IMR-90 (cell line): Measurements from ENCODE around the gene CPTP. TPM values are rescaled to one million over a fixed set of nuclear protein-coding genes. Genes with fewer than 3 reads are reported as not detected.

Experiments
- ATAC-seq: fragments of 200-7000 bp; cut with Tn5 transposase; 2 replicates; pipeline ENCODE4 v1.9.1; 2020; ENCODE audit warnings: low read depth, mild to moderate bottlenecking, moderate library complexity
- BruUV-seq: library from RNA; stranded (reverse); fragments of 400-500 nt; replicated peaks from 2 replicates; lab custom pipeline; 2021; lab: Mats Ljungman, UMichigan
- CTCF ChIA-PET: fragments of 300-600 bp; formaldehyde crosslinking; extraction: SDS; loops from one replicate; lab custom pipeline; 2021; ENCODE audit warnings: antibody characterized with exemption; lab: Yijun Ruan, JAX
- POLR2A ChIA-PET: fragments of 300-600 bp; sonication (Branson Sonifier 250); formaldehyde crosslinking; loops from one replicate; lab custom pipeline; 2022; ENCODE audit warnings: antibody characterized with exemption; ENCODE audit not compliant: unreplicated experiment; lab: Charles Lee
- DNase-seq: peaks from one replicate; pipeline ENCODE4 v3.0.0; 2013
- H2AFZ ChIP-seq: replicated peaks from 2 replicates; pipeline ENCODE3; 2013; ENCODE audit warnings: low read length, mild to moderate bottlenecking; ENCODE audit not compliant: poor library complexity
- H2AK5ac ChIP-seq: 2 replicates; pipeline ENCODE4 v1.6.1; 2013; ENCODE audit warnings: low read depth, low read length, inconsistent platforms
- H2AK9ac ChIP-seq: replicated peaks from 2 replicates; pipeline ENCODE3; 2013; ENCODE audit warnings: mild to moderate bottlenecking, low read depth, low read length, moderate library complexity; ENCODE audit not compliant: poor library complexity
- H2BK120ac ChIP-seq: 2 replicates; pipeline ENCODE4 v1.6.1; 2013; ENCODE audit warnings: low read depth, low read length, inconsistent platforms
- H2BK15ac ChIP-seq: 3 replicates; pipeline ENCODE4 v1.6.1; 2013; ENCODE audit warnings: low read depth, low read length, inconsistent platforms
- H2BK20ac ChIP-seq: 2 replicates; pipeline ENCODE4 v1.6.1; 2013; ENCODE audit warnings: low read depth, mild to moderate bottlenecking, inconsistent platforms, low read length, moderate library complexity
- H2BK5ac ChIP-seq: 2 replicates; pipeline ENCODE4 v1.6.1; 2013; ENCODE audit warnings: mild to moderate bottlenecking, low read depth, low read length, inconsistent platforms; ENCODE audit not compliant: poor library complexity, severe bottlenecking
- H3K14ac ChIP-seq: replicated peaks from 2 replicates; pipeline ENCODE4 v1.6.1; 2013; ENCODE audit warnings: low read depth, low read length, inconsistent platforms
- H3K18ac ChIP-seq: 2 replicates; pipeline ENCODE4 v1.6.1; 2013; ENCODE audit warnings: low read depth, low read length, control low read depth
- H3K23ac ChIP-seq: 2 replicates; pipeline ENCODE4 v1.6.1; 2013; ENCODE audit warnings: low read depth, low read length, inconsistent platforms
- H3K27ac ChIP-seq: 2 replicates; pipeline ENCODE4 v1.5.1; 2013; ENCODE audit warnings: mild to moderate bottlenecking, control low read depth, low read length; ENCODE audit not compliant: insufficient read depth
- H3K27me3 ChIP-seq: 2 replicates; pipeline ENCODE4 v1.6.1; 2013; ENCODE audit warnings: low read length; ENCODE audit not compliant: control insufficient read depth, insufficient read depth
- H3K36me3 ChIP-seq: 2 replicates; pipeline ENCODE4 v1.6.1; 2013; ENCODE audit warnings: low read length, mixed read lengths; ENCODE audit not compliant: control insufficient read depth, insufficient read depth
- H3K4ac ChIP-seq: 2 replicates; pipeline ENCODE4 v1.6.1; 2013; ENCODE audit warnings: low read depth, low read length, inconsistent platforms
- H3K4me1 ChIP-seq: 2 replicates; pipeline ENCODE4 v1.6.1; 2013; ENCODE audit warnings: low read length, mixed read lengths; ENCODE audit not compliant: control insufficient read depth, insufficient read depth
- H3K4me2 ChIP-seq: 2 replicates; pipeline ENCODE4 v1.6.1; 2013; ENCODE audit warnings: low read depth, mild to moderate bottlenecking, control low read depth, low read length, moderate library complexity
- H3K4me3 ChIP-seq: 2 replicates; pipeline ENCODE4 v1.5.1; 2013; ENCODE audit warnings: low read depth, mild to moderate bottlenecking, control low read depth, low read length, moderate library complexity; ENCODE audit not compliant: insufficient read depth
- H3K56ac ChIP-seq: 2 replicates; pipeline ENCODE4 v1.6.1; 2013; ENCODE audit warnings: low read length, inconsistent platforms; ENCODE audit not compliant: insufficient read depth; ENCODE audit errors: extremely low read depth
- H3K79me1 ChIP-seq, 2 experiments: 2 replicates each; pipeline ENCODE4 v1.6.1; 2013; ENCODE audit warnings: low read length in 2 of 2, inconsistent platforms in 1 of 2, low read depth in 1 of 2
- H3K9ac ChIP-seq: 2 replicates; pipeline ENCODE4 v1.6.1; 2013; ENCODE audit warnings: low read depth, low read length, control low read depth
- H3K9me1 ChIP-seq: 2 replicates; pipeline ENCODE4 v1.6.1; 2013; ENCODE audit warnings: low read length, inconsistent platforms; ENCODE audit not compliant: insufficient read depth
- H3K9me3 ChIP-seq: 2 replicates; pipeline ENCODE4 v1.6.1; 2013; ENCODE audit warnings: low read length; ENCODE audit not compliant: control insufficient read depth, insufficient read depth
- H4K20me1 ChIP-seq: 2 replicates; pipeline ENCODE4 v1.6.1; 2013; ENCODE audit warnings: low read length, inconsistent platforms; ENCODE audit not compliant: insufficient read depth
- H4K5ac ChIP-seq: 2 replicates; pipeline ENCODE4 v1.6.1; 2013; ENCODE audit warnings: mild to moderate bottlenecking, low read depth, low read length, control low read depth
- H4K8ac ChIP-seq, 2 experiments: 2 replicates each; pipeline ENCODE4 v1.6.1; 2013; ENCODE audit warnings: low read depth in 2 of 2, low read length in 2 of 2, control low read depth in 1 of 2, inconsistent platforms in 1 of 2
- H4K91ac ChIP-seq: 2 replicates; pipeline ENCODE4 v1.6.1; 2013; ENCODE audit warnings: low read depth, low read length, inconsistent platforms; ENCODE audit not compliant: insufficient read depth
- CEBPB ChIP-seq: IDR thresholded peaks from 2 replicates; pipeline ENCODE4 v1.6.1; 2012; ENCODE audit warnings: low read depth, low read length, improper control_type of control experiment
- CHD1 ChIP-seq: IDR thresholded peaks from 2 replicates; pipeline ENCODE4 v1.6.1; 2012; ENCODE audit warnings: low read depth, low read length, improper control_type of control experiment
- CTCF ChIP-seq: conservative IDR thresholded peaks from 2 replicates; pipeline ENCODE4 v1.5.1; 2012; ENCODE audit warnings: mild to moderate bottlenecking, low read depth, low read length, improper control_type of control experiment
- ELK1 ChIP-seq: fragments of 150-350 bp; IDR thresholded peaks from 2 replicates; pipeline ENCODE4 v1.6.1; 2016; ENCODE audit warnings: low read depth, mild to moderate bottlenecking, low read length, moderate library complexity, borderline replicate concordance
- FOS ChIP-seq: fragments of 150-350 bp; IDR thresholded peaks from 2 replicates; pipeline ENCODE4 v1.6.1; 2016; ENCODE audit warnings: low read depth, low read length
- MAFK ChIP-seq: IDR thresholded peaks from 2 replicates; pipeline ENCODE4 v1.6.1; 2012; ENCODE audit warnings: low read depth, low read length, improper control_type of control experiment
- MAZ ChIP-seq: IDR thresholded peaks from 2 replicates; pipeline ENCODE4 v1.6.1; 2012; ENCODE audit warnings: low read depth, mild to moderate bottlenecking, low read length, improper control_type of control experiment, moderate library complexity, borderline replicate concordance
- MXI1 ChIP-seq: IDR thresholded peaks from 2 replicates; pipeline ENCODE4 v1.6.1; 2012; ENCODE audit warnings: low read depth, mild to moderate bottlenecking, low read length, moderate library complexity, borderline replicate concordance
- NFE2L2 ChIP-seq: fragments of 150-350 bp; IDR thresholded peaks from 2 replicates; pipeline ENCODE4 v1.6.1; 2016; ENCODE audit warnings: low read depth, mild to moderate bottlenecking, low read length
- POLR2A ChIP-seq: IDR thresholded peaks from 2 replicates; pipeline ENCODE4 v1.6.1; 2012; ENCODE audit warnings: mild to moderate bottlenecking, low read depth, low read length
- RAD21 ChIP-seq: IDR thresholded peaks from 2 replicates; pipeline ENCODE4 v1.6.1; 2012; ENCODE audit warnings: low read length, improper control_type of control experiment
- RCOR1 ChIP-seq: IDR thresholded peaks from 2 replicates; pipeline ENCODE4 v1.6.1; 2012; ENCODE audit warnings: mild to moderate bottlenecking, low read length, improper control_type of control experiment; ENCODE audit not compliant: insufficient replicate concordance
- RFX5 ChIP-seq: IDR thresholded peaks from 2 replicates; pipeline ENCODE4 v1.8.0; 2012; ENCODE audit warnings: low read depth, mild to moderate bottlenecking, low read length, moderate library complexity
- SMC3 ChIP-seq: fragments of 150-350 bp; IDR thresholded peaks from 2 replicates; pipeline ENCODE4 v1.6.1; 2016; ENCODE audit warnings: low read depth, mild to moderate bottlenecking, antibody characterized with exemption, low read length, moderate library complexity
- WGBS, 2 experiments: methylation state at CpG; one replicate each; pipeline versions ENCODE4 v1.1.5 to v1.1.7; 2013; ENCODE audit warnings: missing lambda C conversion rate in 2 of 2; ENCODE audit not compliant: insufficient read length in 1 of 2; ENCODE audit errors: extremely low coverage in 2 of 2; 5-methylcytosine and 5-hydroxymethylcytosine counted together
- dilution Hi-C: fragments of 300-500 bp; cut with HindIII; formaldehyde crosslinking; loops from one replicate; pipeline ENCODE4 v1.14.3; 2018; ENCODE audit warnings: low sequenced_read_pairs; ENCODE audit not compliant: unreplicated experiment
- in situ Hi-C: fragments of 300-500 bp; cut with MboI; formaldehyde crosslinking; loops from 3 replicates; pipeline ENCODE4 v1.14.3; 2019; ENCODE audit warnings: low sequenced_read_pairs, inconsistent platforms, mixed read lengths
- intact Hi-C: fragments of 100-400 bp; cut with micrococcal nuclease; formaldehyde crosslinking; loops from 2 replicates; pipeline ENCODE4 v1.10.0; 2022
- polyA plus RNA-seq, 3 experiments: library from polyadenylated mRNA; depleted of rRNA; stranded (reverse); fragments of >200 nt; gene quantifications; 2 replicates each; pipeline ENCODE4 v1.2.3, GENCODE V29; 2012; ENCODE audit warnings: low replicate concordance in 1 of 3
- total RNA-seq: library from RNA; depleted of rRNA; stranded (reverse); fragments of >200 nt; gene quantifications from 2 replicates; pipeline ENCODE4 v1.2.3, GENCODE V29; 2012

The CPTP gene
- total and polyA plus RNA-seq, 2 of the 4 experiments (the other 2 are of a cell fraction): 2.7 to 12.1 TPM

DNA sequence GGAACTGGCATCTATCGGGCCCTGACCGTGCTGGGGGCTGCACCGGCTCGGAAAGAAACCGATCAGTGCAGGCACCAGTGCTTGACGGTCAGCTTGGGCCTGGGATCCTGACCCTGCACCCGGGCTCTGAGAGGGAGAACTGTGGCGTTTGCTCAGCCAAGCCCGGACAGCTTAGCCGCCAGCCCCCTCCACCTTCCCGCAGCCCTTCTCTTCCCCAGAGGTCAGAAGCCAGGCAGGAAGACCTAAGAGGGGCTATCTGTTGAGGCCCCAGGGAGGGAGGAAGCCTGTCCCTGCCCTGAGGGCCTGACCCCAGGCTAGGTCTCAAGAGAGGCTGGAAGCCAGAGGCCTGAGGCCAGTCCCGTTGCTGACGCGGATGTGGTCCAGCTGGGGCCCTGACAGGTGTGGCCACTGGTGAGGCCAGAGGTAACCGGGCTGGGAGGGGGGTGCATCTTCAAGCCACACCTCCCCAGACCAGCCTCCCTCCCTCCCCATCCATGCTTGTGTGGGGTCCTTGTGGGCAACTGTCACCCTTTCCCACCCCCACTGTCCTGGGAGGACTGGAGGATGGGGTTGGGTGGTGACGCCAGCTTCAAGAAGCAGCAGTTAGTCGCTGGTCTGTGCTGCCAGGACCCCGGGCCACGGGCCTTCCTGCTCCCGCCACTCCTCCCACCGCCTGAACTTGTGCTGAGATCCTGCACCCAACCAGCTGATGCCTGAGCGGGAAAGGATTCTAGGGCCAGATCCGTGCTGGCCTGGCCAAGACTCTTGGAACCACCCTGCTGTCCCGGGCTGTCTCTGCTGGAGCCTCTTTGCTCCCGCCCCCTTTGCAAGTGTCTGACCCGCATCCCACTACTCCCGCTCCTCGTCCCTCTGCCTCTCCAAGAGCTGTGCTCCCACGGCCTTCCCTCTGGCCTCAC, 27.2 kb downstream of the CPTP start:
- Histone ChIP-seq H3K14ac (no peak overlapping the region; the same call in 1 of the 2 replicates), H3K79me1 (peaks cover 8 to 39% of the 10 kb centered on the region in 2 experiments; a peak in 3 of 4 replicates), H3K56ac (no peak overlapping the region), H3K36me3 (peaks cover 36% of the 10 kb centered on the region), H3K4me2 (peak overlapping the region; percentile 59; the same call in 1 of the 2 replicates), H3K4me3 (no peak overlapping the region), H3K27me3 (no peaks in the 10 kb centered on the region), H3K23ac (no peak overlapping the region), H3K4me1 (peaks cover 31% of the 10 kb centered on the region), H4K5ac (no peak overlapping the region), H3K9me1 (no peaks in the 10 kb centered on the region), H4K91ac (no peak overlapping the region), H3K18ac (no peak overlapping the region), H2BK120ac (no peak overlapping the region), H2AFZ (peak overlapping the region; percentile 63), H3K9me3 (no peaks in the 10 kb centered on the region), H3K4ac (peak overlapping the region; percentile 39), H3K27ac (peak overlapping the region; percentile 50; the same call in 1 of the 2 replicates), H2BK15ac (no peak overlapping the region), H2AK9ac (peak overlapping the region; percentile 82), H2BK5ac (no peak overlapping the region), H4K8ac (peak overlapping the region; percentile 26 to 33; a peak in 1 of 4 replicates), H2BK20ac (no peak overlapping the region), H3K9ac (peak overlapping the region; percentile 25), H4K20me1 (peaks cover 69% of the 10 kb centered on the region), H2AK5ac (peak overlapping the region; percentile 39; the same call in 1 of the 2 replicates)
- dilution Hi-C loops (no loop called here), intact Hi-C loops (no loop called here), in situ Hi-C loops (no loop called here)
- no TSS peak for BruUV-seq
- POLR2A ChIA-PET: interaction anchor here (0.6 to 1.0 kb wide), 2 partner anchors 24 to 391 kb away, joined by 3 read pairs; partner anchors contain the start of gene AURKAIP1
- ATAC-seq: no peak
- CTCF ChIA-PET: no interaction called here
- peak; percentile 38 for DNase-seq
- 43% methylated on average over 7 of the region's 29 CpGs; no CpG with 5 or more reads in 1 of the 2 experiments for WGBS, 2 experiments
- TF ChIP-seq FOS (no peak), RCOR1 (no peak), CTCF (no peak), MAFK (no peak), MXI1 (no peak), CHD1 (no peak), CEBPB (no peak), RFX5 (no peak), SMC3 (no peak), NFE2L2 (no peak), RAD21 (no peak), POLR2A (no peak), ELK1 (no peak), MAZ (no peak)
